ENCODE measurements around the gene NHEJ1. TPM values are rescaled to one million over a fixed set of nuclear protein-coding genes. Genes with fewer than 3 reads are reported as not detected.
A peak's percentile ranks its signal among the peaks of the same experiment; 100 is the strongest.

Gene NHEJ1
- polyA plus RNA-seq, 10 donors = 11.6 to 16.2 (median 14.1) TPM

DNA sequence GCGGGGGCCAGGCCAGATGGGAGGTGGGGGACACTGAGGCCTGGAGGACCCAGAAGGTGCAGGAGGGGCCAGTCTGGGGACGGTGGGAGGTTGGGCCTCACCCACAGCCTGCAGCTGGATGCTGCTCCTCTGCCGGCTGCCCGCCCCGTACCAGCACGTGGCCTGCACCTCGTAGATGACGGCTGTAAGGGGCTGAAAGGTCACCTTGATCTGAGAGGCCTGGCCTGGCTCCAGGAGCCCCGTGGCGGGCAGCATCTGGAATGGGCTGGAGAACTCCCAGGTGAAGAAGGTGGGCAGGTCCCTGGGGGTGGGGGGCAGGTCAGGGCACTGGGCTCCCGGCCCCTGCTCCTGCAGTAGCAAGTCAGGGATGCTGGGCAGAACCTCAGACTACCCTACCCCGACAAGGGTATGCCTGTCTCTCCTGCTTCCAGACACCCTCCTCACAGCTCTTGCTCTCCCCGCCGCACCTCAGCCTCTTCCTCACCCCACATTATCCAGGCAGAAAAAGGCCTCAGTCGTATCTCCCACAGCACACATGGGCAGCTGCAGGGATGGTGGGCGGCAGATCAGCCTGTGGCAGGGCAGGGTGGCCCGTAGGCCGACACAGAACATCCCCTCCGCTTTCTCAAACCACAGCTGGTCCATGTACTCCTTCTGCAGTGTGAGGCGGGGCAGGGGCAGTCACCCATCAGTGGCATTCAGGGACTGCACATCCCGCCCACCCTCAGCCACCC lies 129.4 kb downstream of the NHEJ1 start:
- no peak for DNase-seq

DNA sequence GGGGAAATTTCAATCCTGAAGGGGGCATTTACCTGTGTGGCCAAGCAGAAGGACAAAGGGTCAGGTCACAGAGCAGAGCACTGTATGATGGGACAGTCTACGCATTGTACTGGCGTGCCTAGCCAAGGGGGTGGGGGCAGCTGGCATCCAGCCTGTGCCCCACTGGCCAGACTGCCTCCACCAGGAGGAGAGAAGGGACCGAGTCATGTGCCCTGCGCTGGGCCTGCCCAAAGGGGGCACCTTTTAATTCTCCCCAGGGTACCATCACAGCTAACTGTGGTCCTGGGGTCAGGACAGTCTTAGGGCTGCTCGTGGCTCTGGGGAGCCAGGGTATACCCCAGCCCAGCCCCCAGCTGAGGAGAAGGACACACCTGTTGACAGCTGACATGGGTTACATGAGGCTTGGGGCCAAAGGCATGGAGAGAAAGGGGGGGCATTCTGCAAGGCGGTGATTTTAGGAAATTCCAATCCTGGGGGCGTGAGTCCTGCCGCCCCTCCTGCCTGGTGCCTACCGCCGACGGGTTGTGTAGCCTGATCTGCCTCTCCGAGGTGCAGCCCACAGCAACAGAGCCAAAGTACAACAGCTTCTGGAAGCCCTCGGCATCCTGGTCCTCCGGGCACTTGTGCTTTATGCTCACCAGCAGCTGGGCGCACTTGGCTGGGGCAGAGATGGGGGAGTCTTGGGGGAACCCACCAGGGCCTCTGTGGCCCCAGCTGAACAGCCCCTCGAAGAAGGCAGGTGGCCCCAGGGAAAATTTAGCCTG lies 130.3 kb downstream of the NHEJ1 start:
- no peak for DNase-seq

DNA sequence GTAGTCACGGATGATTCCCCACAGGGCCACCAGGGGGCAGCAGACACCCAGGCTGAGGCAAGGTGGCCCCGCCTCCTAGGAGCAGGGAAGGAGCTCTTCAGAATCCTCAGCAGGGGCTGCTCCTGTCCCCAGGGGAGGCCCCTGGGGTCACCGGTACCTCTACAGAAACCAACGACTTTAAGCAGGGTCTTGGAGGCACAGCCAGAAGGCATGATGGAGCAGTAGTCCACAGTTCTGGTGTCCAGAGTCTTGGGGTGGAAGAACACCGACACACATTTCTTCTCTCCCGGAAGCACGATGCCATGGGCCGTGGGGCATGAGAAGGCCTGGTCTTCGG lies 130.8 kb downstream of the NHEJ1 start:
- DNase-seq = peak; percentile 51 to 76 (median 73)

DNA sequence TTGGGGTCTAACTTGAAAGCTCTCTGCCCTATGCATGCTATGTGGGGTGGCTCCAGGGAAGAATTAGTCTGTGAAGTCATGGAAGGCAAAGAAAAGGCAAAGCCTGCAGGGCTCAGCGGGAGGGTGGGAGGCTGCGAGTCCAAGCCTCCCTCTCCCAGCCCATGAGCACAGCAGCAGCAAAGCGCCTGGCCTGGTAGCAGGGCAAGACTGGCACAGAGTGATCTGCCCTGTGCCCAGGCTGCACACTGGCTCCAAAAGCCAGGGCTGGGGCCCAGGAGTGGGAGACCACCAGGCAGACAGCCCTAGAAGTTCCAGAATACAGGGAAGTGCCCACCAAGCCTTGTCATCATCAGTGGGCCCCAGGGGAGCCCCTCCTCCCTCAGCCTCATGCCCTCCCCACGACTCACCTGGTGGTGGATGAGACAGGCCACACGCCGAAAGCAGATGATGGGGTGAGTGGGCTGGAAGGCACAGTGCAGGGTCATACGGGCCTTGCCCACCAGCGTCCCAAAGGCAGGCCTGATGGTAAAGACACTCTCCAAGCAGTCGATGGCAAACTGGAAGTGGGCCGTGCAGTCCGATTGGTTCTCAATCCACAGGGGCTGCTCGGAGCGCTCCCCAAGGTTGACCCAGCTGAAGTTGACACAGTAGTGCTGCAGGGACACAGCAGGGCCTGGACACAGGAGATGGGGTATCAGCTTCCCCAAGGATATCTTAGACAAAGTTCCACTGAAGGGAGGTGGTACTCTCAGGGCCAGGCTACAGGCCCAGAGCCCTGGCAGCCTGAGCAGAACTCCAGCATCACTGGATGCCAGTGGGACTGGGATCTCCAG lies 131.4 kb downstream of the NHEJ1 start:
- DNase-seq = no peak

DNA sequence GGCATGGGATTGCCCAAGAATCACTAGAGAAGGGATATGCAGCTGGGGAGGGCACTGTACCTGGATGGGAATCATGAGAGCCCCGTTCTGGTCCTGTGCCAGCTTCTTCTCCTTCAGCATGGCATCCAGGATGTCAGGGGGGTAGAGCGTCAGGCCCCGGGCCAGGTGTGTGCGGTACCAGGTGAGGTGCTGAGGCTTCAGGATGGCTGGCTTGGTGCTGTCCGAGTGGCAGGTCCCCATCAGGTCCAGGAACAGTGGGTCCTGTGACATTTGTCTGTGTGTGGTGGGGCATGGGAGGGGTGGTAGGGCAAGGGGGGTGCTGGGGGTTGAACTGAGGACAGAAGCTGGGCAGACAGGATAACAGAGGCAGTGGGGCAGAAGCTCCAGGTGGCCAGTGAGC lies 132.5 kb downstream of the NHEJ1 start:
- DNase-seq = no peak

DNA sequence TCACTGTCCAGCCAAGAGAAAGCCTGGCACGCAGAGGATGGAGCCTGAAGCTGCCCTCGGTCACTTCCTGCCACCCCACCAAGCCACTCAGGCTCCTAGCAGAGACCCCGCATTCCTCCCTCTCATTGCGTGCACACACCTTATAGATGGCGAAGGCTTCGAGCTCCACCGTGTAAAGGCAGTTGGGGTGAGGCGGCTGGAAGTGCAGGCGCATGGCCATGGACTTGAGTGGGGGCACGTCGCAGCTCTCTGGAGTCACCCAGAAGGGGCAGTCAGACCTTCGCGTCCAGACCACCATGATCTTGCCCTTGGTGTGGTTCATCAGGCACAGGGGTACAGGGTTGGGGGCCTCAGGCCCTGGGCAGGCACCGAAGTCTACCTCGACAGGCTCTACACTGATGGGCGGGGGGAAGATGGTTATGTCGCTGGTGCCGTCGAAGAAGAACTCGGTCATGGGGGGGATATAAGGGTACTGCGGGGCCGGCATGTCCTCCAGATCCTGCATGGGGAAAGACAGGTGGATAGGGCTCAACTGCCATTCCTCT lies 133.0 kb downstream of the NHEJ1 start:
- no peak for DNase-seq

DNA sequence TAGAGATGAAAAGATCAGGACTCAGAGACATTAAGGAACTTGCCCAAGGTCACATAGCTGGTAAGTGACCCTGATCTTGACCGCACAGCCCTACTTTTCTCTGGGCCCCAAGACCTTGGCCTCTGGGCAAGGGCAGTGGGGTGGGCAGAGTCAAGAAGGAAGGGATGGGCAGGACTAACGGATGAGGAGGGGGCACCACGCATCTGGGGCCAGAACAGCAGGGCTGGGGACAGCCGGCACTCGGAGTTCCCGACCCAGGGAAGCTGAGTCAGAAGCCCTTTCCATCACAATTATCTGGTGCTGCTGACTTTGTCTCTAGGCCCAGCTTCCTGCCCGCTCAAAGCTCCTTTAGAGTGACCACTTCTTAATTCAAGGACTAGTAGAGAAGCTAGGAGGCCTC lies 133.7 kb downstream of the NHEJ1 start:
- no peak for DNase-seq

DNA sequence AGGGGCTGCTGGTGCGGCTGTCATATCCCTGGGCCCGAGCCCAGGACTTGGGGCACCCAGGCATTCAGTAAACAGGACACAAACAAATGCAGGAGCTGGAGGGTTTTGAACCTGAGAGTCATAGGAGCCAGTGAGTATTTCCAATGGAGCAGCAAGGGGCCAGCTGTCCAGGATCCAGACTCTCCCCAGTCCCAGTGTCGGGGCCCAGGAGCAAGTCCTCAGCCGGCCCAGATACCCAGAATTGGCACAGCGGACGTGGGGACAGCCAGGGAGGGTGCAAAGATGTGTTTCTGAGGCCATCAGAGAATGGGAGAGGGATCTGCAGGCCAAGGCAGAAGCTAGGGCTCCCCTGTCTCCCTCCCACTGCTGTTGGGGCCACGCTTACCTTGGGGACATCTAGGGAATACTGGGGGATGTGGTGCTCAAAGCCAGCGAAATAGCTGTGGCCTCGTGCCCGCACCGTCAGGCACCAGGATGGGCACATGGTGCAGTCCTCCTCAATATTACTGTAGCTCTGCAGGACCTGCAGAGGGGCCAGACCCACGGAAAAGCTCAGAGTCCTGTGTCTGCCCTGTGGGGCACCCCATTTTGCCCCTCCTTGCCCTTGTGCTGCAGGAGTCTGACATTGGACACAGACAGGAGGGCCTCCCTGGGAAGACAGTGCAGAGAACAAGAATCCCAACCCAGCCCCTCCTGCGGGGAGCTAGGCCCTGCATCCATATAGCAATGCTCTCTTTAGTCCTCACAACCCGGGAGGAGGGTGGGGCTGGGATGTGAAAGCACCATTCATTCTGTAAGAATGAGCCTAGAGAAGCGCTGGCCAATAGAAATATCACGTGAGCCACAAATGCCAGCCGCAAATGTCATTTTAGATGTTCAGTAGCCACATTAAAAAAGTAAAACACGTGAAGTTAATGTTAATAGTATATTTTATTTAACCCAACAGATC lies 134.7 kb downstream of the NHEJ1 start:
- DNase-seq = no peak

Other genes with a start within 250 kb of the NHEJ1 start
- under 1 TPM in 2 of 10 donors, not detected in 8; 0.07 to 0.12 TPM for gene CDK5R2, start 201.1 kb downstream of the NHEJ1 start, polyA plus RNA-seq (ENCODE audit: insufficient read length in 10 of 10)
- gene FEV, start 175.6 kb downstream of the NHEJ1 start, polyA plus RNA-seq (ENCODE audit: insufficient read length in 10 of 10) = under 1 TPM in 5 of 10 donors, not detected in 5; 0.07 to 0.48 (median 0.22) TPM
- not detected for gene CRYBA2, start 167.4 kb downstream of the NHEJ1 start, polyA plus RNA-seq (ENCODE audit: insufficient read length in 10 of 10)
- gene CFAP65, start 119.3 kb downstream of the NHEJ1 start, polyA plus RNA-seq (ENCODE audit: insufficient read length in 10 of 10) = not detected
- under 1 TPM in 2 of 10 donors, not detected in 8; 0.13 to 0.16 TPM for gene IHH, start 99.9 kb downstream of the NHEJ1 start, polyA plus RNA-seq (ENCODE audit: insufficient read length in 10 of 10)
- gene SLC23A3, start 9.2 kb upstream of the NHEJ1 start, polyA plus RNA-seq (ENCODE audit: insufficient read length in 10 of 10) = 1 to 10 TPM in 7 of 10 donors, under 1 TPM in 3; 0.57 to 2.3 (median 1.2) TPM
- gene CNPPD1, start 16.1 kb upstream of the NHEJ1 start, polyA plus RNA-seq (ENCODE audit: insufficient read length in 10 of 10) = 10 to 100 TPM; 28.3 to 37.9 (median 34.8) TPM
- 10 to 100 TPM; 38.3 to 56.9 (median 41.7) TPM for gene RETREG2, start 17.5 kb upstream of the NHEJ1 start, polyA plus RNA-seq (ENCODE audit: insufficient read length in 10 of 10)
- gene ZFAND2B, start 46.0 kb upstream of the NHEJ1 start, polyA plus RNA-seq (ENCODE audit: insufficient read length in 10 of 10) = 10 to 100 TPM; 16.3 to 29.9 (median 21.9) TPM
- gene ABCB6, start 58.1 kb upstream of the NHEJ1 start, polyA plus RNA-seq (ENCODE audit: insufficient read length in 10 of 10) = 10 to 100 TPM; 25.4 to 40.4 (median 32.7) TPM
- 10 to 100 TPM; 27.9 to 37.3 (median 32.6) TPM for gene ATG9A, start 68.8 kb upstream of the NHEJ1 start, polyA plus RNA-seq (ENCODE audit: insufficient read length in 10 of 10)
- gene ANKZF1, start 69.0 kb upstream of the NHEJ1 start, polyA plus RNA-seq (ENCODE audit: insufficient read length in 10 of 10) = 10 to 100 TPM; 14.8 to 36.9 (median 23.2) TPM
- gene GLB1L, start 84.6 kb upstream of the NHEJ1 start, polyA plus RNA-seq (ENCODE audit: insufficient read length in 10 of 10) = 1 to 10 TPM; 4.7 to 7.7 (median 5.9) TPM
- 10 to 100 TPM; 13.0 to 19.9 (median 16.0) TPM for gene STK16, start 84.7 kb upstream of the NHEJ1 start, polyA plus RNA-seq (ENCODE audit: insufficient read length in 10 of 10)
- under 1 TPM in 5 of 10 donors, not detected in 5; 0.15 to 0.22 (median 0.18) TPM for gene TUBA4B, start 92.4 kb upstream of the NHEJ1 start, polyA plus RNA-seq (ENCODE audit: insufficient read length in 10 of 10)
- gene TUBA4A, start 93.1 kb upstream of the NHEJ1 start, polyA plus RNA-seq (ENCODE audit: insufficient read length in 10 of 10) = 100 to 1,000 TPM in 7 of 10 donors, 10 to 100 TPM in 3; 84.3 to 159 (median 120) TPM
- 10 to 100 TPM; 69.9 to 89.8 (median 78.6) TPM for gene DNAJB2, start 118.6 kb upstream of the NHEJ1 start, polyA plus RNA-seq (ENCODE audit: insufficient read length in 10 of 10)
- gene PTPRN, start 148.6 kb upstream of the NHEJ1 start, polyA plus RNA-seq (ENCODE audit: insufficient read length in 10 of 10) = under 1 TPM in 6 of 10 donors, not detected in 4; 0.15 to 0.75 (median 0.49) TPM
- not detected for gene RESP18, start 171.9 kb upstream of the NHEJ1 start, polyA plus RNA-seq (ENCODE audit: insufficient read length in 10 of 10)
- gene DNPEP, start 227.1 kb upstream of the NHEJ1 start, polyA plus RNA-seq (ENCODE audit: insufficient read length in 10 of 10) = 10 to 100 TPM; 26.4 to 45.4 (median 36.6) TPM

Data from muscle of back (tissue), 11 donors.